ENCODE measurements around the gene MTFMT.

The MTFMT gene

DNA sequence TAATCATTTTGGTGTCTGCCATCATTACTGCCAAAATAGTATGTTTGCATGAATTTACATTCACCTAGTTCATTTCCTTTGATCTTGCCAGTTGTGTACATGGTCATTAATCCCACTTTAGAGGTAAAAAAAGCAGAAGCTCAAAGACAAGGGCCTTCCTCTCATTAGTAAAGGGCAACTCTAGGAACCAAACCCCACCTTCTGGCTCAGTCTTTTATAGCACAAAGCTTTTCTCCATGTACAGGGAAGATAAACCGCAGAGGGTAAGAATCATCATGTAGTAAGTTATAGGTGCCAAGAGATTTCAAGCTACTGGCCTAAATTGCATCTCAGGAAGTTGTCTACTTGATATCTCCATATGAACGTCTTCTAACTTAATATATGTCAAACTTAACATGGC, 20.5 kb downstream of the MTFMT start:
- H3K27me3 ChIP-seq (ENCODE audit: insufficient read depth, low read length, poor library complexity, severe bottlenecking): no peaks in the 10 kb centered on the region

DNA sequence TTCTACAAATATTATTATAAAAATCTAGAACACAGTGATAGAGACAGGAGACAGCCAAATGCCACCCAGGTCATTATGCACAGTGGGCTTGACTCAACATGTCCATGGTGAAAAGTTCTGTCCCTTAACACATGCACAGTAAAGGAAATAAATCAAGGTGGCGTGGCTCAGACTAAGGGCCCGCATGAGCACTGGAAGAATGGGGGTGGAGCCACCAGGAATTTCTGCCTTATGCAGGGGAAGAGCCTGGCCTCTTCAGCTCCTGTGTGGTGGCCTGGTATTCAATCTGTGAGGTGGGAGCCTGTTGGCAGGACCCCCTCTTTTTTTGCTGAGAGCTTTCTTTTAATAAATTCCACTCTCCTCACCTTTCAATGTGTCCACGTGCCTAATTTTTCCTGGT, 22.6 kb downstream of the MTFMT start:
- Histone ChIP-seq H3K4me1 (ENCODE audit: insufficient read depth, low read length, poor library complexity, severe bottlenecking) (no peaks in the 10 kb centered on the region), H3K9ac (ENCODE audit: low read depth, low read length, poor library complexity, severe bottlenecking) (no peak overlapping the region), H3F3A (ENCODE audit: low read depth) (no peaks in the 10 kb centered on the region), H3K36me3 (ENCODE audit: insufficient read depth, low read length) (no peaks in the 10 kb centered on the region), H3K4me3 (ENCODE audit: low read length, poor library complexity, severe bottlenecking) (no peak overlapping the region), H2AFZ (ENCODE audit: low read length) (no peak overlapping the region), H3K27me3 (ENCODE audit: insufficient read depth, low read length, poor library complexity, severe bottlenecking) (no peaks in the 10 kb centered on the region), H3K9me3 (ENCODE audit: insufficient read depth, low read depth, low read length) (no peaks in the 10 kb centered on the region), H3K79me2 (ENCODE audit: insufficient read depth, low read length) (no peaks in the 10 kb centered on the region), H4K20me1 (ENCODE audit: insufficient read depth, low read length, poor library complexity, severe bottlenecking) (no peaks in the 10 kb centered on the region), H3K4me2 (ENCODE audit: low read depth, low read length, poor library complexity, severe bottlenecking) (no peak overlapping the region), H3K9me2 (replicated peaks; ENCODE audit: low read depth, low read length) (no peaks in the 10 kb centered on the region)
- TF ChIP-seq EZH2phosphoT487 (IDR thresholded peaks at IDR 0.05; ENCODE audit: borderline replicate concordance): no peak
- TF ChIP-seq, protein P1, sequence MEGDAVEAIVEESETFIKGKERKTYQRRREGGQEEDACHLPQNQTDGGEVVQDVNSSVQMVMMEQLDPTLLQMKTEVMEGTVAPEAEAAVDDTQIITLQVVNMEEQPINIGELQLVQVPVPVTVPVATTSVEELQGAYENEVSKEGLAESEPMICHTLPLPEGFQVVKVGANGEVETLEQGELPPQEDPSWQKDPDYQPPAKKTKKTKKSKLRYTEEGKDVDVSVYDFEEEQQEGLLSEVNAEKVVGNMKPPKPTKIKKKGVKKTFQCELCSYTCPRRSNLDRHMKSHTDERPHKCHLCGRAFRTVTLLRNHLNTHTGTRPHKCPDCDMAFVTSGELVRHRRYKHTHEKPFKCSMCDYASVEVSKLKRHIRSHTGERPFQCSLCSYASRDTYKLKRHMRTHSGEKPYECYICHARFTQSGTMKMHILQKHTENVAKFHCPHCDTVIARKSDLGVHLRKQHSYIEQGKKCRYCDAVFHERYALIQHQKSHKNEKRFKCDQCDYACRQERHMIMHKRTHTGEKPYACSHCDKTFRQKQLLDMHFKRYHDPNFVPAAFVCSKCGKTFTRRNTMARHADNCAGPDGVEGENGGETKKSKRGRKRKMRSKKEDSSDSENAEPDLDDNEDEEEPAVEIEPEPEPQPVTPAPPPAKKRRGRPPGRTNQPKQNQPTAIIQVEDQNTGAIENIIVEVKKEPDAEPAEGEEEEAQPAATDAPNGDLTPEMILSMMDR (conservative IDR thresholded peaks at IDR 0.05; ENCODE audit: low read length): no peak

More for the DNA sequence above, 20.5 kb downstream of the MTFMT start:
- H3K4me1 ChIP-seq (ENCODE audit: insufficient read depth, low read length, poor library complexity, severe bottlenecking): no peaks in the 10 kb centered on the region
- H3K4me2 ChIP-seq (ENCODE audit: low read depth, low read length, poor library complexity, severe bottlenecking): no peak overlapping the region
- H4K20me1 ChIP-seq (ENCODE audit: insufficient read depth, low read length, poor library complexity, severe bottlenecking): no peaks in the 10 kb centered on the region
- H3K36me3 ChIP-seq (ENCODE audit: insufficient read depth, low read length): peaks cover 6% of the 10 kb centered on the region; the same call in 1 of the 2 replicates
- no peak overlapping the region for H3K4me3 ChIP-seq (ENCODE audit: low read length, poor library complexity, severe bottlenecking)
- H3K9me3 ChIP-seq (ENCODE audit: insufficient read depth, low read depth, low read length): peaks cover 6% of the 10 kb centered on the region; the same call in 1 of the 2 replicates
- no peak overlapping the region for H3K9ac ChIP-seq (ENCODE audit: low read depth, low read length, poor library complexity, severe bottlenecking)
- TF ChIP-seq, protein P1 (conservative IDR thresholded peaks at IDR 0.05; ENCODE audit: low read length): peak; percentile 44
- TF ChIP-seq EZH2phosphoT487 (IDR thresholded peaks at IDR 0.05; ENCODE audit: borderline replicate concordance): no peak
- H3K9me2 ChIP-seq (replicated peaks; ENCODE audit: low read depth, low read length): no peaks in the 10 kb centered on the region
- H3F3A ChIP-seq (ENCODE audit: low read depth): no peaks in the 10 kb centered on the region
- H2AFZ ChIP-seq (ENCODE audit: low read length): no peak overlapping the region
- no peaks in the 10 kb centered on the region for H3K79me2 ChIP-seq (ENCODE audit: insufficient read depth, low read length)

DNA sequence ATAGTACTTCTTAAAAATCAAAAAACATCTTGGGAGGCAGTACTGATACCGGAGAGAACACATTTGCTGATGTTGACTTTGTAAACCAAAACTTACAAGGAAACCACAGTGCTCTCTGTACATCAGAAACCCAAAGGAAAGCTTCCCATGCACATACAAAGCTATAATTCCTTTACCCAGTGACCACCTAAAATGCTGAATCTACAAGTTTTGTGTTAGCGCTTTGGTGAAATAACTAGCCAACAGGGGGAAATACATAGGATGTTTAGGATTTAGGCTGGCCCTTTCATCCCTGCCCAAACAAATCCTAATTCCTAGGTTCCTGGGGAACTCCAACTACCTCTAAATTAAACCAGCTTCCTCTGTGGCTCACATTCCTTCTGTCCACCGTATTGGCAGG, 24.4 kb downstream of the MTFMT start:
- TF ChIP-seq, protein P1 (conservative IDR thresholded peaks at IDR 0.05; ENCODE audit: low read length): no peak
- TF ChIP-seq EZH2phosphoT487 (IDR thresholded peaks at IDR 0.05; ENCODE audit: borderline replicate concordance): no peak
- H4K20me1 ChIP-seq (ENCODE audit: insufficient read depth, low read length, poor library complexity, severe bottlenecking): no peaks in the 10 kb centered on the region
- no peak overlapping the region for H2AFZ ChIP-seq (ENCODE audit: low read length)
- no peaks in the 10 kb centered on the region for H3F3A ChIP-seq (ENCODE audit: low read depth)
- no peaks in the 10 kb centered on the region for H3K9me2 ChIP-seq (replicated peaks; ENCODE audit: low read depth, low read length)
- H3K36me3 ChIP-seq (ENCODE audit: insufficient read depth, low read length): no peaks in the 10 kb centered on the region
- no peak overlapping the region for H3K4me3 ChIP-seq (ENCODE audit: low read length, poor library complexity, severe bottlenecking)
- H3K79me2 ChIP-seq (ENCODE audit: insufficient read depth, low read length): no peaks in the 10 kb centered on the region
- no peaks in the 10 kb centered on the region for H3K27me3 ChIP-seq (ENCODE audit: insufficient read depth, low read length, poor library complexity, severe bottlenecking)
- no peaks in the 10 kb centered on the region for H3K9me3 ChIP-seq (ENCODE audit: insufficient read depth, low read depth, low read length)
- H3K4me1 ChIP-seq (ENCODE audit: insufficient read depth, low read length, poor library complexity, severe bottlenecking): no peaks in the 10 kb centered on the region
- no peak overlapping the region for H3K4me2 ChIP-seq (ENCODE audit: low read depth, low read length, poor library complexity, severe bottlenecking)
- H3K9ac ChIP-seq (ENCODE audit: low read depth, low read length, poor library complexity, severe bottlenecking): no peak overlapping the region
